BJ (cell line): ENCODE measurements around the gene RPP25. TPM values are rescaled to one million over a fixed set of nuclear protein-coding genes. Genes with fewer than 3 reads are reported as not detected.

ENCODE experiments used
- CTCF ChIA-PET: fragments of 350-600 bp; formaldehyde crosslinking; extraction: SDS; loops from one replicate; lab custom pipeline; 2021; ENCODE audit warnings: antibody characterized with exemption, inconsistent platforms; lab: Yijun Ruan, JAX
- POLR2A ChIA-PET: fragments of 300-600 bp; sonication (Branson Sonifier 250); formaldehyde crosslinking; extraction: SDS; loops from one replicate; lab custom pipeline; 2021; ENCODE audit warnings: antibody characterized with exemption; lab: Charles Lee
- DNase-seq: peaks from one replicate; pipeline ENCODE4 v3.0.0-alpha.2; 2011; ENCODE audit warnings: low read depth
- H3K27me3 ChIP-seq: 2 replicates; pipeline ENCODE4 v1.6.0; 2011; ENCODE audit warnings: low read length; ENCODE audit not compliant: control insufficient read depth, insufficient read depth
- H3K36me3 ChIP-seq: 2 replicates; pipeline ENCODE4 v1.5.1; 2011; ENCODE audit warnings: low read length; ENCODE audit not compliant: control insufficient read depth, insufficient read depth
- H3K4me3 ChIP-seq: 2 replicates; pipeline ENCODE4 v1.5.1; 2011; ENCODE audit warnings: low read depth, mild to moderate bottlenecking, control low read depth, low read length
- polyA plus RNA-seq: library from polyadenylated mRNA; depleted of rRNA; stranded (reverse); fragments of >200 nt; gene quantifications from 2 replicates; pipeline ENCODE4 v1.2.3, GENCODE V29; 2011
- TF ChIP-seq, protein P1 (sequence below): IDR thresholded peaks from 2 replicates; pipeline ENCODE4 v1.5.1; 2011; ENCODE audit warnings: low read depth, mild to moderate bottlenecking, control low read depth, inconsistent platforms, low read length, moderate library complexity; ENCODE audit not compliant: insufficient read depth

RPP25 gene
- polyA plus RNA-seq, 1 experiment = 1.3 TPM

DNA sequence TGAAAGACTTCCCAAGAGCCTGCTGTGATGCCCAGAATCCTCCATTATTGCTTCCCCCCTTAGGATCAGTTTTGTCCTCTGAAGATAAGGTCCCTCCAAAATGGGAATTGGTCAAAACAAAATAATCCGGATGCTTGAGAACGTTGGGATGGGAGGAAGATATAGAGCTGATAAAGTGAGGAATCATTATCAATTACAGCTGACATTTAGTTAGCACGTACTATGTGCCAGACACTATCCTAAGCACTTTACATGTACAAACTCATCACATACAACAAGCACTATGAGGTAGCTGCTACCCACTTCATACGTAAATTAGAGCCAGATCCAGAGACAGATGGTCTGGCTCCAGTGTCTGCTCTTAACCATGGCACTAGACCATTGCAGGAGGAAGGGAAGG, 6.6 kb upstream of the RPP25 start:
- TF ChIP-seq, protein P1, sequence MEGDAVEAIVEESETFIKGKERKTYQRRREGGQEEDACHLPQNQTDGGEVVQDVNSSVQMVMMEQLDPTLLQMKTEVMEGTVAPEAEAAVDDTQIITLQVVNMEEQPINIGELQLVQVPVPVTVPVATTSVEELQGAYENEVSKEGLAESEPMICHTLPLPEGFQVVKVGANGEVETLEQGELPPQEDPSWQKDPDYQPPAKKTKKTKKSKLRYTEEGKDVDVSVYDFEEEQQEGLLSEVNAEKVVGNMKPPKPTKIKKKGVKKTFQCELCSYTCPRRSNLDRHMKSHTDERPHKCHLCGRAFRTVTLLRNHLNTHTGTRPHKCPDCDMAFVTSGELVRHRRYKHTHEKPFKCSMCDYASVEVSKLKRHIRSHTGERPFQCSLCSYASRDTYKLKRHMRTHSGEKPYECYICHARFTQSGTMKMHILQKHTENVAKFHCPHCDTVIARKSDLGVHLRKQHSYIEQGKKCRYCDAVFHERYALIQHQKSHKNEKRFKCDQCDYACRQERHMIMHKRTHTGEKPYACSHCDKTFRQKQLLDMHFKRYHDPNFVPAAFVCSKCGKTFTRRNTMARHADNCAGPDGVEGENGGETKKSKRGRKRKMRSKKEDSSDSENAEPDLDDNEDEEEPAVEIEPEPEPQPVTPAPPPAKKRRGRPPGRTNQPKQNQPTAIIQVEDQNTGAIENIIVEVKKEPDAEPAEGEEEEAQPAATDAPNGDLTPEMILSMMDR = no peak
- POLR2A ChIA-PET = no interaction called here
- H3K36me3 ChIP-seq = no peaks in the 10 kb centered on the region
- no peak for DNase-seq
- CTCF ChIA-PET = interaction anchor here (1.9 to 2.0 kb wide), 2 partner anchors 8 to 13 kb away, joined by 5 to 7 read pairs; no protein-coding TSS in a partner anchor
- no peak overlapping the region for H3K4me3 ChIP-seq
- H3K27me3 ChIP-seq = peaks cover 13% of the 10 kb centered on the region

DNA sequence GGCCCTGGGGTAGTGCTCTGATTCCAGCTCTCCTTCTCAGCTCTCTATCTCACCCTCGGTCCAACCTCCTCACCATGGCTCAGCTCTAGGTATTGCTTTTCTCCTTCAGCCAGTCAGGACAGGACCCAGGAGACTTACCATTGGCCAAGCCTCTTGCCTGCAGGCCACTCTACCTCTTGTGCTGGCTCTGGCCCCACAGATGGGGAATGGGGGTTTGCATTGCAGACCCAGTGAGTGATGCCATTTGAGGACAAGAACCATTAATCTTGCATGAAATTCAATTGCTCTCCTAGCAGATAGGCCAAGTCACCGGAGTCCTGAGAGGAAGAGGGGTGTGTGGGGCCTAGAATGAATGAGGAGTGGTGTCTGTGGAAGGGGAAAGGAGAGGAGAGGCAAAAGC, 6.1 kb upstream of the RPP25 start:
- TF ChIP-seq, protein P1 = no peak
- POLR2A ChIA-PET = no interaction called here
- CTCF ChIA-PET = interaction anchor here (0.6 to 2.0 kb wide), 2 partner anchors 12 to 162 kb away, joined by 5 read pairs; no protein-coding TSS in a partner anchor
- H3K4me3 ChIP-seq = no peak overlapping the region
- H3K36me3 ChIP-seq = no peaks in the 10 kb centered on the region
- peaks cover 13% of the 10 kb centered on the region for H3K27me3 ChIP-seq
- no peak for DNase-seq

DNA sequence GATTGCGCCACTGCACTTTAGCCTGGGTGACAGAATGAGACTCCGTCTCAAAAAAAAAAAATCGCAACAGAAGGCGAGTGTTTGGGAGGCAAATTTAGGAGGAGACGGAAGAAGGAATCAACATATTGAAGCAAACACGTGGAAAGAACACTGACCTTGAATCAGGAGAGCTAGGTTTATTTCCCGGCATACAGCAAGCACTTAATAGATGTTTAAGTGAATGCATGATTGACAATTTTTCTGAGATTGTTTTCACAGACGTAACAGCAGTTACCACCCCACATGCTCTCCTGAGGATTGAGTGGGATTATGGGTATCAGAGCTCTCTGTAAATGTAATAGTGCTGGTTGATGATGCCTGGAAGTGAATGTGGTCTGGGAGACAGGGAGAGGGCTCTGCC, 5.6 kb upstream of the RPP25 start:
- H3K36me3 ChIP-seq = no peaks in the 10 kb centered on the region
- no peak for DNase-seq
- peaks cover 13% of the 10 kb centered on the region for H3K27me3 ChIP-seq
- CTCF ChIA-PET = interaction anchor here (0.6 kb wide), 1 partner anchor 163 kb away, joined by 5 read pairs; no protein-coding TSS in a partner anchor
- POLR2A ChIA-PET = no interaction called here
- no peak overlapping the region for H3K4me3 ChIP-seq
- TF ChIP-seq, protein P1 = no peak

DNA sequence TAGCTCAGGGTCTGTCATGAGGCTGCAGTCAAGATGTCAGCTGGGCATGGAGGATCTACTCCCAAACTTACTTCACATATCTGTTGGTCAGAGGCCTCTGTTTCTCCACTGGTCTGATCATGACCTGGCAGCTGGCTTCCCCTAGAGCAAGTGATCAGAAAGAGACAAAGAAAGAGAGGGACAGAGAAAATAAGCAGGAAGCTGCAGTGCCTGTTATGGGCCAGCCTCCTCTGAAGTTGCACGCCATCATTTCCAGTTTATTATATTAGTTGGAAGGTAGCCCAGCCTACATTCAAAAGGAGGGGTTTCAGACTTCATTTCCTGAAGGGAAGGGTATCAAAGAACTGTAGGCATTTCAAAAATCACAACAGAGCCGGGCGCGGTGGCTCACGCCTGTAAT, 5.0 kb upstream of the RPP25 start:
- no peaks in the 10 kb centered on the region for H3K36me3 ChIP-seq
- no peak overlapping the region for H3K4me3 ChIP-seq
- TF ChIP-seq, protein P1 = no peak
- H3K27me3 ChIP-seq = peaks cover 13% of the 10 kb centered on the region
- POLR2A ChIA-PET = no interaction called here
- CTCF ChIA-PET = interaction anchor here (1.1 to 1.2 kb wide), 2 partner anchors 12 to 190 kb away, joined by 3 to 7 read pairs; no protein-coding TSS in a partner anchor
- DNase-seq = no peak

DNA sequence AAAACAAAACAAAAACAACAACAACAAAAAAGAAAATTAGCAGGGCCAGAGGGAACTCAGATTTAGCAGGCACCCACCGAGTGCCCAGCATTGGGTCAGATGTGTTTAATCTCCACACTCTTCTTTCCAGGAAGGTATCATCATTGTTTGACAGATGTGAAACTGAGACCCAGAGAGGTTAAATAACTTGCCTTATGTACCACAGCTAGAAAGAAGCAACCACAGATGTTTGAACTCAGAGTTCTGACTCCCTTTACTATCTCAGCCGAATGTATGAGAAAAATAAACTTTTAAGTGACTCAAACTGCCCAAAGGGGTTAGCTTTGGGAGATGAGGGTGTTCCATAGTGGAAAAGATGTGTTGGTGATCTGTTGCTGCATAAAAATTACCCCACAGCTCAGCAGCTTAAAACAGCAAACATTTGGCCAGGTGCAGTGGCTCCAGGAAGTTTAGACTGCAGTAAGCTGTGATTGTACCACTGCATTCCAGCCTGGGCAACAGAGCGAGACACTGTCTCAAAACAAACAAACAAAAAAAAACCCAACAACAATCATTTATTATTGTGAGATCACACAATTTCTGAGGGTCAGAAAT, 4.5 kb upstream of the RPP25 start:
- Histone ChIP-seq H3K4me3 (no peak overlapping the region), H3K27me3 (peaks cover 13% of the 10 kb centered on the region), H3K36me3 (no peaks in the 10 kb centered on the region)
- TF ChIP-seq, protein P1 = no peak
- CTCF ChIA-PET = interaction anchor here (1.1 to 1.2 kb wide), 2 partner anchors 11 to 190 kb away, joined by 3 to 7 read pairs; no protein-coding TSS in a partner anchor
- no peak for DNase-seq
- POLR2A ChIA-PET = no interaction called here
